Keratinocyte (primary cell): ENCODE data around the gene C4orf36. TPM values are rescaled to one million over a fixed set of nuclear protein-coding genes. Genes with fewer than 3 reads are reported as not detected.
"Not testable (repeated sequence)": the region's sequence is repeated elsewhere in the genome, so short reads cannot be mapped to it uniquely, and the experiment has no call there.

Experiments used
- DNase-seq: peaks from one replicate; pipeline ENCODE4 v3.0.0-alpha.2; 2011; ENCODE audit warnings: low read depth, missing footprints, low spot score
- FAIRE-seq: peaks from 2 replicates; lab custom pipeline; 2011; peaks lifted over from hg19 to GRCh38; lab: Jason Lieb, UNC
- H2AFZ ChIP-seq: 2 replicates; pipeline ENCODE4 v1.6.0; 2012; ENCODE audit warnings: low read length, control low read depth, inconsistent platforms; ENCODE audit not compliant: control insufficient read depth
- H3K27ac ChIP-seq: 2 replicates; pipeline ENCODE4 v1.5.1; 2011; ENCODE audit warnings: low read length; ENCODE audit not compliant: control insufficient read depth, insufficient read depth
- H3K27me3 ChIP-seq: 3 replicates; pipeline ENCODE4 v1.6.0; 2011; ENCODE audit warnings: low read length; ENCODE audit not compliant: control insufficient read depth, insufficient read depth; ENCODE audit errors: extremely low read depth
- H3K36me3 ChIP-seq, 2 experiments: 2 replicates in 1 of 2; 3 replicates in 1 of 2; pipeline ENCODE4 v1.5.1; 2011; ENCODE audit warnings: low read length in 2 of 2, mild to moderate bottlenecking in 1 of 2; ENCODE audit not compliant: control insufficient read depth in 2 of 2, insufficient read depth in 2 of 2; ENCODE audit errors: extremely low read depth in 1 of 2
- H3K4me1 ChIP-seq: 3 replicates; pipeline ENCODE4 v1.5.1; 2011; ENCODE audit warnings: low read length; ENCODE audit not compliant: control insufficient read depth, insufficient read depth; ENCODE audit errors: extremely low read depth
- H3K4me2 ChIP-seq: 3 replicates; pipeline ENCODE4 v1.6.0; 2011; ENCODE audit warnings: low read depth, low read length; ENCODE audit not compliant: control insufficient read depth, insufficient read depth; ENCODE audit errors: extremely low read depth
- H3K4me3 ChIP-seq, 3 experiments: fragments of 200-600 bp in 1 of 3; sonication (generic) in 1 of 3; 2 replicates in 2 of 3; 3 replicates in 1 of 3; pipeline ENCODE4 v1.5.1; 2011 to 2016; ENCODE audit warnings: low read length in 3 of 3, mild to moderate bottlenecking in 3 of 3, control low read depth in 2 of 3, inconsistent platforms in 1 of 3, low read depth in 1 of 3, mixed read lengths in 1 of 3, mixed run types in 1 of 3, moderate library complexity in 1 of 3; ENCODE audit not compliant: control insufficient read depth in 2 of 3, insufficient read depth in 2 of 3; ENCODE audit errors: extremely low read depth in 1 of 3
- H3K79me2 ChIP-seq: 2 replicates; pipeline ENCODE4 v1.6.0; 2012; ENCODE audit warnings: low read length; ENCODE audit not compliant: control insufficient read depth, insufficient read depth
- H3K9ac ChIP-seq: 3 replicates; pipeline ENCODE4 v1.6.0; 2011; ENCODE audit warnings: low read length; ENCODE audit not compliant: control insufficient read depth, insufficient read depth; ENCODE audit errors: extremely low read depth
- H3K9me1 ChIP-seq: 3 replicates; pipeline ENCODE4 v1.6.0; 2011; ENCODE audit warnings: low read length; ENCODE audit not compliant: control insufficient read depth, insufficient read depth; ENCODE audit errors: extremely low read depth
- H3K9me3 ChIP-seq: 2 replicates; pipeline ENCODE4 v1.5.1; 2012; ENCODE audit warnings: low read depth, low read length; ENCODE audit not compliant: control insufficient read depth
- H4K20me1 ChIP-seq: 3 replicates; pipeline ENCODE4 v1.6.0; 2011; ENCODE audit warnings: low read length; ENCODE audit not compliant: control insufficient read depth, insufficient read depth; ENCODE audit errors: extremely low read depth
- EZH2 ChIP-seq: IDR thresholded peaks from one replicate; pipeline ENCODE4 v1.6.1; 2012; ENCODE audit warnings: inconsistent platforms, mild to moderate bottlenecking, low read length, moderate library complexity
- dilution Hi-C: fragments of 300-500 bp; cut with MboI; formaldehyde crosslinking; loops from one replicate; pipeline ENCODE4 v1.7.0; 2020; ENCODE audit warnings: low sequenced_read_pairs; ENCODE audit not compliant: extremely low pct_ligation_motif_present
- polyA plus RNA-seq, 5 experiments: library from polyadenylated mRNA; depleted of rRNA in 3 of 5; stranded (reverse) in 3 of 5; stranded (forward) in 1 of 5; unstranded in 1 of 5; fragments of >200 nt; gene quantifications; 1 replicate in 1 of 5; 2 replicates in 3 of 5; 3 replicates in 1 of 5; pipeline versions ENCODE4 v1.2.1 to v1.2.3, GENCODE V29; 2011 to 2012; ENCODE audit warnings: missing spikeins in 2 of 5, low read depth in 1 of 5, low replicate concordance in 1 of 5
- TF ChIP-seq, protein P1 (sequence below), 3 experiments: IDR thresholded peaks in 1 of 3; conservative IDR thresholded peaks in 1 of 3; optimal IDR thresholded peaks in 1 of 3; 2 replicates in 2 of 3; 3 replicates in 1 of 3; pipeline versions ENCODE3 to v1.5.1; 2011; ENCODE audit warnings: low read length in 3 of 3, mild to moderate bottlenecking in 3 of 3, moderate library complexity in 2 of 3, control low read depth in 1 of 3, inconsistent platforms in 1 of 3; ENCODE audit not compliant: insufficient read depth in 2 of 3; ENCODE audit errors: extremely low read depth in 1 of 3

C4orf36 gene
- polyA plus RNA-seq, 1 donor (not counting 4 experiments of a cell fraction or from before 2014, with no cell fraction given) = 1.2 TPM

- H3K4me2 ChIP-seq = no peak overlapping the region
- TF ChIP-seq EZH2 = no peak
- TF ChIP-seq, protein P1, sequence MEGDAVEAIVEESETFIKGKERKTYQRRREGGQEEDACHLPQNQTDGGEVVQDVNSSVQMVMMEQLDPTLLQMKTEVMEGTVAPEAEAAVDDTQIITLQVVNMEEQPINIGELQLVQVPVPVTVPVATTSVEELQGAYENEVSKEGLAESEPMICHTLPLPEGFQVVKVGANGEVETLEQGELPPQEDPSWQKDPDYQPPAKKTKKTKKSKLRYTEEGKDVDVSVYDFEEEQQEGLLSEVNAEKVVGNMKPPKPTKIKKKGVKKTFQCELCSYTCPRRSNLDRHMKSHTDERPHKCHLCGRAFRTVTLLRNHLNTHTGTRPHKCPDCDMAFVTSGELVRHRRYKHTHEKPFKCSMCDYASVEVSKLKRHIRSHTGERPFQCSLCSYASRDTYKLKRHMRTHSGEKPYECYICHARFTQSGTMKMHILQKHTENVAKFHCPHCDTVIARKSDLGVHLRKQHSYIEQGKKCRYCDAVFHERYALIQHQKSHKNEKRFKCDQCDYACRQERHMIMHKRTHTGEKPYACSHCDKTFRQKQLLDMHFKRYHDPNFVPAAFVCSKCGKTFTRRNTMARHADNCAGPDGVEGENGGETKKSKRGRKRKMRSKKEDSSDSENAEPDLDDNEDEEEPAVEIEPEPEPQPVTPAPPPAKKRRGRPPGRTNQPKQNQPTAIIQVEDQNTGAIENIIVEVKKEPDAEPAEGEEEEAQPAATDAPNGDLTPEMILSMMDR (optimal IDR thresholded peaks at IDR 0.05 in 1 of 3, IDR thresholded peaks at IDR 0.05 in 1 of 3, conservative IDR thresholded peaks at IDR 0.05 in 1 of 3; ENCODE audit: extremely low read depth in 1 of 3, insufficient read depth in 2 of 3, low read length in 3 of 3) = no peak
- no peak for DNase-seq
- H3K4me1 ChIP-seq = no peaks in the 10 kb centered on the region
- no peak for FAIRE-seq
- no peak overlapping the region for H3K4me3 ChIP-seq
- no peak overlapping the region for H3K27ac ChIP-seq
- dilution Hi-C loops = no loop called here
- H3K9ac ChIP-seq = no peak overlapping the region
- H3K36me3 ChIP-seq = no peaks in the 10 kb centered on the region
- no peaks in the 10 kb centered on the region for H3K27me3 ChIP-seq
- no peaks in the 10 kb centered on the region for H4K20me1 ChIP-seq
- no peaks in the 10 kb centered on the region for H3K9me1 ChIP-seq
- H2AFZ ChIP-seq = no peak overlapping the region
- no peaks in the 10 kb centered on the region for H3K79me2 ChIP-seq
- H3K9me3 ChIP-seq = peaks cover 8% of the 10 kb centered on the region
Observed at GRCh38 chr4:86878640-86879039, 13.6 kb downstream of the C4orf36 start.

DNA sequence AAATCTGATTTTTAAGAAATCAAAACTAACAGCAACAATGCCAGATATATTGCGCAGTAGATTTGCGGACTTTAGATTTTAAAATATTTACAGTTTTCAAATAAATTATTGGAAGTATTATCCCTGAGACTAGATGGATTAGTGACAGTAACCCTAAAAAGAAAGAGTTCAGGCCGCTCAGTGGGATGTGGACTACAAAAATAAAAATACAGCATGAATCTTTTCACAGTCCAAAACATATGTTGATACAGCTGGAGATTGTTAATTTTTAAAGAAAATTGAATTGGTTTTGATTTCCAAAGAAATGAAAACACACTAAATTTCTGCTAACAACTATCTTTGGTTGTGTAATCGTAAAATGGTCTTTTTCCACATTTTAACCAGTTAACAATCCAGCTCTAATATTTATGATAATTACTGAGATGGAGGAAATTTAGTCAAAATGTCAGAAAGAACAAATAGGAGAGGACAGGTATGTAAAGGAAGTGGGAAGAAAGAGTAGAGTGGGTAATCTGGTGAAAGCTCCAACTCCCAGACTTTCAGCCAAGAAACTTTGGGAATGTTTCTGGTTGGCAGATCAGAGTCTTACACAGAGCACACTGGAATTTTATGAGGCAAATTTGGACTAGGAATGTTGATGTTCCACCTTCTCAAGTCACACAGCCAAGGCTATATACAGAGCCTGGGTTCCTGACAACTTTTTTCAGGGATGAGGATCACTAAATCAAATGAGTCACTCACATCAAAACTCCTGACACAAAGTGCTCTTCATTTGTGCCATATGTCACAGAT lies 15.1 kb downstream of the C4orf36 start:
- Histone ChIP-seq H3K9me1 (no peaks in the 10 kb centered on the region), H3K36me3 (no peaks in the 10 kb centered on the region), H3K27me3 (no peaks in the 10 kb centered on the region), H2AFZ (no peak overlapping the region), H3K79me2 (no peaks in the 10 kb centered on the region), H3K9me3 (peaks cover 8% of the 10 kb centered on the region), H4K20me1 (no peaks in the 10 kb centered on the region), H3K4me2 (no peak overlapping the region), H3K4me1 (peaks cover 3% of the 10 kb centered on the region), H3K27ac (no peak overlapping the region), H3K9ac (no peak overlapping the region), H3K4me3 (no peak overlapping the region)
- dilution Hi-C loops = no loop called here
- DNase-seq = no peak
- no peak for FAIRE-seq
- TF ChIP-seq EZH2 = no peak
- TF ChIP-seq, protein P1 (optimal IDR thresholded peaks at IDR 0.05 in 1 of 3, IDR thresholded peaks at IDR 0.05 in 1 of 3, conservative IDR thresholded peaks at IDR 0.05 in 1 of 3; ENCODE audit: extremely low read depth in 1 of 3, insufficient read depth in 2 of 3, low read length in 3 of 3) = no peak

DNA sequence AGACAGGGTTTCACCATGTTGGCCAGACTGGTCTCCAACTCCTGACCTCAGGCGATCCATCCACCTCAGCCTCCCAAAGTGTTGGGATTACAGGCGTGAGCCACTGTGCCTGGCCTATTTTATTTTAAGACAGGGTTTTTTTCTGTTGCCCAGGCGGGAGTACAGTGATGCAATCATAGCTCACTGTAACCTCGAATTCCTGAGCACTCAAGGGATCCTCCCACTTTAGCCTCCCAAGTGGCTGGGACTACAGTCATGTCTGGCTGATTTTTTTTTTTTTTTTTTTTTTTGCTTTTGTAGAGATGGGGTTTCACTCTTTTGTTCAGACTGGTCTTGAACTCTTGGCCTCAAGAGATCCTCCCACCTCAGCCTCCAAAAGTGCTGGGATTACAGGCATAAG lies 16.8 kb downstream of the C4orf36 start:
- H3K27me3 ChIP-seq, DNase-seq, H2AFZ ChIP-seq, FAIRE-seq, H3K9ac ChIP-seq, H3K79me2 ChIP-seq, H3K4me3 ChIP-seq, H3K4me1 ChIP-seq, H3K36me3 ChIP-seq, H3K9me1 ChIP-seq, H3K9me3 ChIP-seq, H4K20me1 ChIP-seq, dilution Hi-C loops, H3K27ac ChIP-seq, H3K4me2 ChIP-seq: not testable (repeated sequence)
